Measurements from ENCODE around the gene EFNA3. TPM values are rescaled to one million over a fixed set of nuclear protein-coding genes. Genes with fewer than 3 reads are reported as not detected.

The EFNA3 gene
- total and polyA plus RNA-seq, 2 of the 4 experiments (the other 2 are of a cell fraction), result 0.72 to 1.6 TPM

- no peak overlapping the region for H3K18ac ChIP-seq (ENCODE audit: low read depth, low read length)
- H3K23ac ChIP-seq (ENCODE audit: low read depth, low read length), result no peak overlapping the region
- no peak overlapping the region for H4K91ac ChIP-seq (ENCODE audit: insufficient read depth, low read depth, low read length)
- no peak overlapping the region for H3K4me2 ChIP-seq (ENCODE audit: low read depth, low read length)
- ChIA-PET CTCF (no interaction called here), POLR2A (ENCODE audit: unreplicated experiment) (no interaction called here)
- 86% methylated on average over 1 of the region's 8 CpGs; no CpG with 5 or more reads in 1 of the 2 experiments for WGBS, 2 experiments (ENCODE audit: extremely low coverage in 2 of 2, insufficient read length in 1 of 2)
- DNase-seq (no peak), ATAC-seq (ENCODE audit: low read depth) (no peak)
- peaks cover 6% of the 10 kb centered on the region for H3K36me3 ChIP-seq (ENCODE audit: control insufficient read depth, insufficient read depth, low read length)
- BruUV-seq (replicated peaks), result no TSS peak
- no peak overlapping the region for H2AFZ ChIP-seq (replicated peaks; ENCODE audit: low read length, poor library complexity)
- no peak overlapping the region for H3K56ac ChIP-seq (ENCODE audit: extremely low read depth, insufficient read depth, low read length)
- no peak overlapping the region for H2BK5ac ChIP-seq (ENCODE audit: low read depth, low read length, poor library complexity, severe bottlenecking)
- no peaks in the 10 kb centered on the region for H3K9me3 ChIP-seq (ENCODE audit: control insufficient read depth, insufficient read depth, low read length)
- no peak overlapping the region for H2AK5ac ChIP-seq (ENCODE audit: low read depth, low read length)
- H4K8ac ChIP-seq (ENCODE audit: low read depth in 2 of 2, low read length in 2 of 2), result no peak overlapping the region
- no peak overlapping the region for H2BK15ac ChIP-seq (ENCODE audit: low read depth, low read length)
- H4K5ac ChIP-seq (ENCODE audit: low read depth, low read length), result no peak overlapping the region
- intact Hi-C loops (cut with micrococcal nuclease) (no loop called here), dilution Hi-C loops (cut with HindIII; ENCODE audit: low sequenced_read_pairs, unreplicated experiment) (no loop called here), in situ Hi-C loops (cut with MboI; ENCODE audit: low sequenced_read_pairs) (no loop called here)
- H3K9ac ChIP-seq (ENCODE audit: low read depth, low read length), result no peak overlapping the region
- no peak overlapping the region for H2BK120ac ChIP-seq (ENCODE audit: low read depth, low read length)
- peaks cover 0 to 10% of the 10 kb centered on the region in 2 experiments; a peak in 2 of 4 replicates for H3K79me1 ChIP-seq (ENCODE audit: low read depth in 1 of 2, low read length in 2 of 2)
- H2BK20ac ChIP-seq (ENCODE audit: low read depth, low read length), result no peak overlapping the region
- H3K9me1 ChIP-seq (ENCODE audit: insufficient read depth, low read length), result peaks cover 16% of the 10 kb centered on the region; the same call in 1 of the 2 replicates
- TF ChIP-seq CEBPB (IDR thresholded peaks at IDR 0.05; ENCODE audit: low read depth, low read length) (no peak), BHLHE40 (IDR thresholded peaks at IDR 0.05; ENCODE audit: low read depth, low read length) (no peak), RFX5 (IDR thresholded peaks at IDR 0.05; ENCODE audit: low read depth, low read length) (no peak), CTCF (conservative IDR thresholded peaks at IDR 0.05; ENCODE audit: low read depth, low read length) (no peak), MXI1 (IDR thresholded peaks at IDR 0.05; ENCODE audit: borderline replicate concordance, low read depth, low read length) (no peak), SMC3 (IDR thresholded peaks at IDR 0.05; ENCODE audit: low read depth, low read length) (no peak), ELK1 (IDR thresholded peaks at IDR 0.05; ENCODE audit: borderline replicate concordance, low read depth, low read length) (no peak), USF2 (IDR thresholded peaks at IDR 0.05; ENCODE audit: low read depth, low read length) (no peak), POLR2A (IDR thresholded peaks at IDR 0.05; ENCODE audit: low read depth, low read length) (no peak), MAZ (IDR thresholded peaks at IDR 0.05; ENCODE audit: borderline replicate concordance, low read depth, low read length) (no peak), MAFK (IDR thresholded peaks at IDR 0.05; ENCODE audit: low read depth, low read length) (no peak)
- no peak overlapping the region for H2AK9ac ChIP-seq (replicated peaks; ENCODE audit: low read depth, low read length, poor library complexity)
- H3K4me1 ChIP-seq (ENCODE audit: control insufficient read depth, insufficient read depth, low read length), result peaks cover 23% of the 10 kb centered on the region
- H3K27me3 ChIP-seq (ENCODE audit: control insufficient read depth, insufficient read depth, low read length), result peaks cover 26% of the 10 kb centered on the region
- H3K27ac ChIP-seq (ENCODE audit: insufficient read depth, low read length), result no peak overlapping the region
- H3K4ac ChIP-seq (ENCODE audit: low read depth, low read length), result no peak overlapping the region
- H3K4me3 ChIP-seq (ENCODE audit: insufficient read depth, low read depth, low read length), result no peak overlapping the region
- peaks cover 2% of the 10 kb centered on the region; the same call in 1 of the 2 replicates for H4K20me1 ChIP-seq (ENCODE audit: insufficient read depth, low read length)
- no peak overlapping the region for H3K14ac ChIP-seq (replicated peaks; ENCODE audit: low read depth, low read length)
These were observed 52.6 kb downstream of the EFNA3 start for GRCh38 chr1:155131285-155131684.
